Activated CD8-positive, alpha-beta T cell treated with anti-CD3 and anti-CD28 coated beads for 36 hours (primary cell): ENCODE results near the gene NPTX1. TPM values are rescaled to one million over a fixed set of nuclear protein-coding genes. Genes with fewer than 3 reads are reported as not detected.

ENCODE experiments used
- ATAC-seq: fragments of 200-7000 bp; cut with Tn5 transposase; one replicate; pipeline ENCODE4 v1.10.0; 2021; ENCODE audit warnings: mild to moderate bottlenecking, moderate library complexity
- CTCF ChIA-PET: fragments of 350-600 bp; sonication (Branson Sonifier 250); formaldehyde crosslinking; loops from one replicate; lab custom pipeline; 2021; ENCODE audit warnings: antibody characterized with exemption; lab: Charles Lee
- POLR2A ChIA-PET: fragments of 350-600 bp; sonication (Branson Sonifier 250); formaldehyde crosslinking; loops from one replicate; lab custom pipeline; 2021; ENCODE audit warnings: antibody characterized with exemption; lab: Charles Lee
- DNase-seq: peaks from one replicate; pipeline ENCODE4 v3.0.0-alpha.2; 2020
- H3K27ac Mint-ChIP-seq: one replicate; pipeline ENCODE4 v1.8.0; 2021; ENCODE audit warnings: mild to moderate bottlenecking, mixed read lengths
- H3K27me3 Mint-ChIP-seq: one replicate; pipeline ENCODE4 v1.8.0; 2021; ENCODE audit warnings: mixed read lengths
- H3K36me3 Mint-ChIP-seq: one replicate; pipeline ENCODE4 v1.8.0; 2021; ENCODE audit warnings: low read depth, mixed read lengths
- H3K4me1 Mint-ChIP-seq: one replicate; pipeline ENCODE4 v1.8.0; 2021; ENCODE audit warnings: low read depth, mixed read lengths
- H3K4me3 Mint-ChIP-seq: one replicate; pipeline ENCODE4 v1.8.0; 2021; ENCODE audit warnings: mild to moderate bottlenecking, moderate library complexity, mixed read lengths
- H3K9me3 Mint-ChIP-seq: one replicate; pipeline ENCODE4 v1.8.0; 2021; ENCODE audit warnings: mixed read lengths
- CTCF ChIP-seq: fragments of 200-600 bp; IDR thresholded peaks from one replicate; pipeline ENCODE4 v1.8.0; 2022; ENCODE audit warnings: antibody characterized with exemption, mild to moderate bottlenecking
- intact Hi-C: fragments of 100-400 bp; cut with micrococcal nuclease; formaldehyde crosslinking; loops from one replicate; pipeline ENCODE4 v1.10.0; 2022
- total RNA-seq, 2 experiments: library from RNA; stranded (reverse); gene quantifications; one replicate each; pipeline ENCODE4 v1.2.3, GENCODE V29; 2021

The NPTX1 gene
- total RNA-seq, 2 experiments from 2014 or later: 3.4 to 5.1 TPM

DNA sequence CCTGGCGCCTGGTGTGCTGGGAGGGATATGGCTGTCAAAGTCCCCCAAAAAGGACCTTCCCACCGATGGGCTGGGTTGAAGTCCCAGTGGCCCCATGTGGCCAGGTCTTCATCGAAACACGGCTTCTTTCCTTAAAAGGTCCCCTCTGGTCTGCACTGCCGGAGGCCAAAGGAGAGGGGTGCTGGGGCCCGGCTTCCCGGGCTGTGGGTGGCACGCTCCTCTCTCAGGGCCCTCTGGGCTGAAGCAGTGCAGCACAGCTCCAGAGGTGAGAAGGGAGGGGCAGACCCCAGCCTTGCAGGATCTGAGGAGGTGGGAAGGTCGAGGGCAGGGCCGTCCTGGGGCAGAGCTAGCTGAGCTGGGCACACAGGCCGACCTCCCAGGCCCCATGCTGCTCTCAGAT lies 6.7 kb downstream of the NPTX1 start:
- POLR2A ChIA-PET: interaction anchor here (1.3 kb wide), 1 partner anchor 15 kb away, joined by 4 read pairs; no protein-coding TSS in a partner anchor
- no peak overlapping the region for H3K27ac Mint-ChIP-seq
- H3K4me1 Mint-ChIP-seq: peaks cover 7% of the 10 kb centered on the region
- intact Hi-C loops: no loop called here
- CTCF ChIA-PET: no interaction called here
- no peaks in the 10 kb centered on the region for H3K36me3 Mint-ChIP-seq
- DNase-seq (no peak), ATAC-seq (no peak)
- no peak overlapping the region for H3K4me3 Mint-ChIP-seq
- TF ChIP-seq CTCF: no peak
- no peaks in the 10 kb centered on the region for H3K9me3 Mint-ChIP-seq
- peaks cover 53% of the 10 kb centered on the region for H3K27me3 Mint-ChIP-seq

DNA sequence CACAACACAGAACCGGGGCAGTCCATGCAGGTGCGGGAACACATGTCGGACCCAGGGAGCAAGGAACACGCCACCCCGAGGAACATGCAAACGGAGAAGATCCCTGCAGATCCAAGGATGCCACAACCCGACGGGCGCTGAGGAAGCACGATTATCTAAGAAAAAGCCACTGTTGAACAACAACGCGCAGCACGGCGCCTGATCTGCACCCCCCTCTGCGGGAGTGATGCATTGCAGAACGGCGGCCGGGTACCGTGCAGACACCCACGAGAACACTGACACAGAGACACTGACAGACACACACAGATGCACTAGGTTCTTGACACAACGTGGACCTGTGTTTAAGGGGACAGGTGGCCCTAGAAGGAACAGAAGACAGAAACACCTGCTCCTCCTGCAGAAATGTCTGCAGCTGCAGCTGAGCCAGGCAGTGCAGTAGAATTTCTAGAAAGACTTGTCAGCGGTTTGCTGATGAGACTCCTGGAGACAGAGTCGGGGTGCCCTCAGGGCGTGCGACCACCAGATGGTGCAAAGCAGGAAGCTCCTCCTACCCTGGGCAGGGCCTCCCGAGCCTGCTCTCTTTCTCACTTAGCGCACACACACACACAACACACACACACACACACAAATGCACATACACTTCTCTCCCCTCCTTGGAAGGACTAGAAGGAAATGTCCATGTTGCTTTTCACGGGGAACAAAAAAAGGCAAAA lies 7.5 kb downstream of the NPTX1 start:
- Mint-ChIP-seq H3K27me3 (peaks cover 47% of the 10 kb centered on the region), H3K4me1 (peaks cover 6% of the 10 kb centered on the region)

DNA sequence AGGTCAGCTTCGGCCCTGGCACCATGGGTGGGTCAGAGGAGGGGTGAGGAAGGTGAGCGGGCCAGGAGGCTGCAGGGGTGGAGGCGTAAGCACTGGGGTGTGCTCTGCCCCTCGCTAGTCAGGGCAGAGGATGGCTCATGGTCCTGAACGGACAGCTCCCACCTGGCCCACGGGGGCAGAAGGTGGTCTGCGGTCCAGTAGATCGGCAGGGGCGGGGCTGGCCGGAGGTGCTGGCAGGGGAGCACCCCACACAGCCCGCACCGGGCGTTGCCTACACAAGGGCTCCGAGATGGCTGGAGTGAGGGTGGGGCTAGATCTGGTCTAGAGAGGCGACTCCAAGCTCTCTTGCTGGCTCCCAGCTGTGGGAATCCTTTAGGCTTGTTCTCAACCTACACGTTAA lies 8.2 kb downstream of the NPTX1 start:
- Mint-ChIP-seq H3K9me3 (no peaks in the 10 kb centered on the region), H3K27me3 (peaks cover 41% of the 10 kb centered on the region), H3K27ac (no peak overlapping the region), H3K4me3 (no peak overlapping the region), H3K4me1 (peaks cover 6% of the 10 kb centered on the region), H3K36me3 (no peaks in the 10 kb centered on the region)
- DNase-seq: no peak
- no peak for ATAC-seq
- POLR2A ChIA-PET: interaction anchor here (1.3 to 1.5 kb wide), 2 partner anchors 14 to 28 kb away, joined by 3 to 4 read pairs; no protein-coding TSS in a partner anchor
- CTCF ChIA-PET: no interaction called here
- intact Hi-C loops: no loop called here
- TF ChIP-seq CTCF: no peak

More for the DNA sequence above, 7.5 kb downstream of the NPTX1 start:
- TF ChIP-seq CTCF: no peak
- Mint-ChIP-seq H3K27ac (no peak overlapping the region), H3K4me3 (no peak overlapping the region), H3K9me3 (no peaks in the 10 kb centered on the region), H3K36me3 (no peaks in the 10 kb centered on the region)
- CTCF ChIA-PET: no interaction called here
- ATAC-seq (no peak), DNase-seq (no peak)
- intact Hi-C loops: no loop called here
- POLR2A ChIA-PET: interaction anchor here (1.3 to 1.5 kb wide), 2 partner anchors 14 to 28 kb away, joined by 3 to 4 read pairs; no protein-coding TSS in a partner anchor

DNA sequence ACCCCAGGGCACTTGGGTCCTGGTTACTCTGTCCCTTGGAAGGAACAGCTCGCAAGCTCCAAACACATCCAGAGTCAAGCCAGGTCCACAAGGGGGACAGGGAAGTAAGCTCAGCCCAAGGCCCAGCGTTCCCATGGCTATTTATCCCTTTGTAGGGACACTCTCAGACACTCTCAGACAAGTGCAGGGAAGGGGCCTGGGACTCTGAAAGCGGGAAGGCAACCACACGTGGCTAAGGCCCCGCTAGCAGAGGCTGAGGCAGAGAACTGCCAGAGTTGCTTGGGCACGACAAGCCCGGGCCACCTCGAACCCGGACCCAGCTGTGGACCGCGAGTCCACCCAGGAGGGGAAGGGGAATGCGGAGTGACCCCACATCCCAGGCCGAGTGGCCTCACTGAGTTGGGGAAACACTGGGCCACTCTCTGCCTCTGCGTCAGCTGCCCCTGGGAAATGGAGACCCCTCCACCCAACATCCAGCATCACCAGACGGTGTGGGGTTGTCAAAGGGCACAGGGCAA lies 10.2 kb downstream of the NPTX1 start:
- Mint-ChIP-seq H3K27ac (no peak overlapping the region), H3K4me1 (no peaks in the 10 kb centered on the region), H3K27me3 (peaks cover 31% of the 10 kb centered on the region), H3K9me3 (no peaks in the 10 kb centered on the region), H3K4me3 (no peak overlapping the region), H3K36me3 (no peaks in the 10 kb centered on the region)
- ATAC-seq: no peak
- ChIA-PET CTCF (no interaction called here), POLR2A (interaction anchor here (2.8 kb wide), 1 partner anchor 12 kb away, joined by 8 read pairs; no protein-coding TSS in a partner anchor)
- no peak for TF ChIP-seq CTCF
- no peak for DNase-seq
- intact Hi-C loops: no loop called here

GRCh38 chr17:80465327-80465974 lies 11.0 kb downstream of the NPTX1 start:
- Mint-ChIP-seq H3K4me1 (no peaks in the 10 kb centered on the region), H3K27me3 (peaks cover 33% of the 10 kb centered on the region), H3K36me3 (no peaks in the 10 kb centered on the region), H3K27ac (no peak overlapping the region), H3K9me3 (no peaks in the 10 kb centered on the region), H3K4me3 (no peak overlapping the region)
- TF ChIP-seq CTCF: no peak
- intact Hi-C loops: no loop called here
- CTCF ChIA-PET: interaction anchor here (1.5 kb wide), 1 partner anchor 8 kb away, joined by 4 read pairs; no protein-coding TSS in a partner anchor
- DNase-seq: no peak
- ATAC-seq: no peak
- POLR2A ChIA-PET: interaction anchor here (2.8 kb wide), 1 partner anchor 11 kb away, joined by 8 read pairs; no protein-coding TSS in a partner anchor
